HEK293 (cell line): Measurements from ENCODE around the gene RGS9.

Source experiments
- REPIN1 ChIP-seq: fragments of 450-650 bp; formaldehyde crosslinking; IDR thresholded peaks from 2 replicates; pipeline ENCODE4 v1.5.1; 2017; ENCODE audit warnings: missing biosample characterization, missing genetic modification characterization, low read depth
- SETDB1 ChIP-seq: IDR thresholded peaks from one replicate; pipeline ENCODE4 v1.6.1; 2017; ENCODE audit warnings: mild to moderate bottlenecking, low read length, moderate library complexity, mixed read lengths; ENCODE audit not compliant: insufficient read length
- YY1 ChIP-seq: fragments of 450-650 bp; formaldehyde crosslinking; IDR thresholded peaks from 2 replicates; pipeline ENCODE4 v1.5.1; 2018; ENCODE audit warnings: missing biosample characterization, missing genetic modification characterization
- ZNF24 ChIP-seq: fragments of 450-650 bp; formaldehyde crosslinking; IDR thresholded peaks from 2 replicates; pipeline ENCODE4 v1.5.1; 2016; ENCODE audit warnings: missing biosample characterization, missing genetic modification characterization
- ZXDB ChIP-seq: fragments of 450-650 bp; formaldehyde crosslinking; IDR thresholded peaks from 2 replicates; pipeline ENCODE4 v1.5.1; 2016; ENCODE audit warnings: missing biosample characterization, missing genetic modification characterization
- TF ChIP-seq, protein P1 (sequence below): fragments of 450-650 bp; formaldehyde crosslinking; IDR thresholded peaks from 2 replicates; pipeline ENCODE4 v1.5.1; 2016; ENCODE audit warnings: missing biosample characterization, missing genetic modification characterization
- TF ChIP-seq, protein P2 (sequence below): fragments of 450-650 bp; formaldehyde crosslinking; IDR thresholded peaks from 2 replicates; pipeline ENCODE4 v1.5.1; 2016; ENCODE audit warnings: missing biosample characterization, missing genetic modification characterization, low read depth

DNA sequence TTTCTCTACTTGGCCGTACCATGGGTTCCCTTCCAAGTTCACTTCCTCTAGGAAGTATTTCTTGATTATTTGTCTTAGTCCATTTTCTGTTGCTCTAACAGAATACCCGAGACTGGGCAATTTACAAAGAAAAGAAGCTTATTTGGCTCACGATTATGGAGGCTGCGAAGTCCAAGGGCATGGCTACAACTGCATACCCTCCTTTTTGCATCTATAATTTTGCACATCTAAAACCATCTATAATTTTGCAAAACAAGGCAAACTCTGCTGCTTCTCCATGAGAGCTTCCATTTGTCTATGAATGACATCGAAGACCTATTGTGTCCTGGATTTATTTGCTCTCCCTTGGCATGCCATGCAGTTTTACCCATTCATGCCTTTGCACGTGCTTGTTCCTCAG lies 27.6 kb upstream of the RGS9 start:
- TF ChIP-seq ZXDB (tag by site-specific recombination) (no peak), YY1 (tag by site-specific recombination) (no peak), SETDB1 (no peak), ZNF24 (tag by site-specific recombination) (no peak), REPIN1 (tag by site-specific recombination) (no peak)
- TF ChIP-seq, protein P1, sequence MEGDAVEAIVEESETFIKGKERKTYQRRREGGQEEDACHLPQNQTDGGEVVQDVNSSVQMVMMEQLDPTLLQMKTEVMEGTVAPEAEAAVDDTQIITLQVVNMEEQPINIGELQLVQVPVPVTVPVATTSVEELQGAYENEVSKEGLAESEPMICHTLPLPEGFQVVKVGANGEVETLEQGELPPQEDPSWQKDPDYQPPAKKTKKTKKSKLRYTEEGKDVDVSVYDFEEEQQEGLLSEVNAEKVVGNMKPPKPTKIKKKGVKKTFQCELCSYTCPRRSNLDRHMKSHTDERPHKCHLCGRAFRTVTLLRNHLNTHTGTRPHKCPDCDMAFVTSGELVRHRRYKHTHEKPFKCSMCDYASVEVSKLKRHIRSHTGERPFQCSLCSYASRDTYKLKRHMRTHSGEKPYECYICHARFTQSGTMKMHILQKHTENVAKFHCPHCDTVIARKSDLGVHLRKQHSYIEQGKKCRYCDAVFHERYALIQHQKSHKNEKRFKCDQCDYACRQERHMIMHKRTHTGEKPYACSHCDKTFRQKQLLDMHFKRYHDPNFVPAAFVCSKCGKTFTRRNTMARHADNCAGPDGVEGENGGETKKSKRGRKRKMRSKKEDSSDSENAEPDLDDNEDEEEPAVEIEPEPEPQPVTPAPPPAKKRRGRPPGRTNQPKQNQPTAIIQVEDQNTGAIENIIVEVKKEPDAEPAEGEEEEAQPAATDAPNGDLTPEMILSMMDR (tag by site-specific recombination): no peak
- TF ChIP-seq, protein P2, sequence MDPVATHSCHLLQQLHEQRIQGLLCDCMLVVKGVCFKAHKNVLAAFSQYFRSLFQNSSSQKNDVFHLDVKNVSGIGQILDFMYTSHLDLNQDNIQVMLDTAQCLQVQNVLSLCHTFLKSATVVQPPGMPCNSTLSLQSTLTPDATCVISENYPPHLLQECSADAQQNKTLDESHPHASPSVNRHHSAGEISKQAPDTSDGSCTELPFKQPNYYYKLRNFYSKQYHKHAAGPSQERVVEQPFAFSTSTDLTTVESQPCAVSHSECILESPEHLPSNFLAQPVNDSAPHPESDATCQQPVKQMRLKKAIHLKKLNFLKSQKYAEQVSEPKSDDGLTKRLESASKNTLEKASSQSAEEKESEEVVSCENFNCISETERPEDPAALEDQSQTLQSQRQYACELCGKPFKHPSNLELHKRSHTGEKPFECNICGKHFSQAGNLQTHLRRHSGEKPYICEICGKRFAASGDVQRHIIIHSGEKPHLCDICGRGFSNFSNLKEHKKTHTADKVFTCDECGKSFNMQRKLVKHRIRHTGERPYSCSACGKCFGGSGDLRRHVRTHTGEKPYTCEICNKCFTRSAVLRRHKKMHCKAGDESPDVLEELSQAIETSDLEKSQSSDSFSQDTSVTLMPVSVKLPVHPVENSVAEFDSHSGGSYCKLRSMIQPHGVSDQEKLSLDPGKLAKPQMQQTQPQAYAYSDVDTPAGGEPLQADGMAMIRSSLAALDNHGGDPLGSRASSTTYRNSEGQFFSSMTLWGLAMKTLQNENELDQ (tag by site-specific recombination): no peak
